Heart left ventricle (tissue), 13 donors: ENCODE results near the gene C22orf39.

Experiments used
- POLR2A ChIP-seq, 2 donors: fragments of 450-650 bp; IDR thresholded peaks; one replicate each; pipeline ENCODE4 v1.6.1; 2017; ENCODE audit warnings: antibody characterized with exemption in 2 of 2, mild to moderate bottlenecking in 2 of 2, moderate library complexity in 2 of 2
- TF ChIP-seq, protein P1 (sequence below), 12 donors: fragments of 200-600 bp; sonication (generic) in 4 of 12; IDR thresholded peaks; one replicate each; pipeline versions ENCODE4 v1.5.0 to v1.8.0; 2018 to 2022; ENCODE audit warnings: antibody characterized with exemption in 12 of 12, mild to moderate bottlenecking in 5 of 12
- donor health status: ischemic (EF 13 %, LVEDD 7.1; RV severe dilation, severe dysfunction).
- donor health status: DM: no; HTN: yes; CAD: no.
- donor health status: DM: no; HTN: no; CAD: no.
- donor health status: ischemic (EF 25% LVEDD 6.9; RV normal size, moderate dysfunction).
- donor health status: ischemic (EF 25% LVEDD 5.7; RV mildly dilated, moderate dysfunction).
- donor health status: ischemic (EF 35%, LVEDD 5.7; RV mildly dilated, moderate dysfunction).
- donor health status: nonischemic (EF 11% LVEDD 7.7; RV severe dilation, severe dysfunction).
- donor health status: DM: yes; HTN: yes; CAD: no.
- donor health status: PGD.
- donor health status: ischemic (EF 29% LVEDD 5.4; RV normal size, mild dysfunction).
- donor health status: nonischemic (EF 23%, LVEDD 6.1; RV moderate dilation, normal function).

GRCh38 chr22:19480173-19480568 lies 32.7 kb upstream of the C22orf39 start:
- TF ChIP-seq POLR2A (IDR thresholded peaks at IDR 0.05) = no peak
- TF ChIP-seq, protein P1, sequence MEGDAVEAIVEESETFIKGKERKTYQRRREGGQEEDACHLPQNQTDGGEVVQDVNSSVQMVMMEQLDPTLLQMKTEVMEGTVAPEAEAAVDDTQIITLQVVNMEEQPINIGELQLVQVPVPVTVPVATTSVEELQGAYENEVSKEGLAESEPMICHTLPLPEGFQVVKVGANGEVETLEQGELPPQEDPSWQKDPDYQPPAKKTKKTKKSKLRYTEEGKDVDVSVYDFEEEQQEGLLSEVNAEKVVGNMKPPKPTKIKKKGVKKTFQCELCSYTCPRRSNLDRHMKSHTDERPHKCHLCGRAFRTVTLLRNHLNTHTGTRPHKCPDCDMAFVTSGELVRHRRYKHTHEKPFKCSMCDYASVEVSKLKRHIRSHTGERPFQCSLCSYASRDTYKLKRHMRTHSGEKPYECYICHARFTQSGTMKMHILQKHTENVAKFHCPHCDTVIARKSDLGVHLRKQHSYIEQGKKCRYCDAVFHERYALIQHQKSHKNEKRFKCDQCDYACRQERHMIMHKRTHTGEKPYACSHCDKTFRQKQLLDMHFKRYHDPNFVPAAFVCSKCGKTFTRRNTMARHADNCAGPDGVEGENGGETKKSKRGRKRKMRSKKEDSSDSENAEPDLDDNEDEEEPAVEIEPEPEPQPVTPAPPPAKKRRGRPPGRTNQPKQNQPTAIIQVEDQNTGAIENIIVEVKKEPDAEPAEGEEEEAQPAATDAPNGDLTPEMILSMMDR (IDR thresholded peaks at IDR 0.05) = no peak
